ENCODE measurements around the gene DHX16. TPM values are rescaled to one million over a fixed set of nuclear protein-coding genes. Genes with fewer than 3 reads are reported as not detected.

DHX16 gene
- total RNA-seq, 1 donor from 2014 or later: 38.4 TPM

DNA sequence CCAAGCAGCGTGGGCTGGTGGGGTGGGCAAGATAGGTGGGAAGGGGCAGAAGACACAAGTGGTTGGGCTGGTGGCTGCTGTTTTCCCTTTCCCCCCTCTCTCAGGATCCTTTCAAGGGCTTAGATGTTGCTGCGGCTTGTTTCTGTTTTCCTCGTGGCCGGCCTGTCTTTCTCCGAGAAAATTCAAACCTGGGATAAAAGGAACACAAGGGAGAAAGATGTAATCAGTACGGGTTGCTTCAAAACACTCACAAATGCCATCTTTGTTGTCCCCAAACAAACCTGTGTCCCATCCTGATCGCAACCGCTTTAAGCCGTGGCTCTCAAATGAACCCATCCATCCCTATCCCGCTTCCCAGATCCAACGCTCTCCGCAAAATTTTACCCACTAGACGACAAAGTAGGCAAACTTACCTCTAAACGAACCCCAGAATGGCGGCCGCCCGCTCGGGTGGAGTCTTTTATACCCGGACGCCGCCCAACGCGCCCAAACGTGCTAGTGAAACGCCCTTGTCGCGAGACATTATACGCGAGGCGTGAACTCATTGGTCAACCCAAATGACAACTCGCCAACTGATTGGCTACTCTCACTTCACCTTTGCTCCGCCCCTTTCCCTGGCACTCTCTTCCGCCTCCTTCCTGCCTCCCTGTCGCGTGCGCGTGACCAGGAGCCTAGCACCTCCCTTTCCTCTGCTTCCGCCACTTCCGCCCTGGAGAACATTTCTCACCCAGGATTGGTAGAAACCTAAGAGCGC lies 55.8 kb downstream of the DHX16 start, which contains the start of gene PPP1R10:
Gene PPP1R10, minus strand, starts transcription at position 433 of the 754 bp plus-strand sequence. CDS start 7,299 bp downstream, outside the sequence.
- Histone ChIP-seq H3K36me3 (ENCODE audit: control insufficient read depth, insufficient read depth, low read length) (peaks cover 15% of the 10 kb centered on the region), H3K4me3 (ENCODE audit: low read depth, low read length) (peak within 1 kb of the TSS; percentile 73), H3K27me3 (ENCODE audit: control insufficient read depth, insufficient read depth, low read length) (no peaks in the 10 kb centered on the region)
- TF ChIP-seq, protein P1, sequence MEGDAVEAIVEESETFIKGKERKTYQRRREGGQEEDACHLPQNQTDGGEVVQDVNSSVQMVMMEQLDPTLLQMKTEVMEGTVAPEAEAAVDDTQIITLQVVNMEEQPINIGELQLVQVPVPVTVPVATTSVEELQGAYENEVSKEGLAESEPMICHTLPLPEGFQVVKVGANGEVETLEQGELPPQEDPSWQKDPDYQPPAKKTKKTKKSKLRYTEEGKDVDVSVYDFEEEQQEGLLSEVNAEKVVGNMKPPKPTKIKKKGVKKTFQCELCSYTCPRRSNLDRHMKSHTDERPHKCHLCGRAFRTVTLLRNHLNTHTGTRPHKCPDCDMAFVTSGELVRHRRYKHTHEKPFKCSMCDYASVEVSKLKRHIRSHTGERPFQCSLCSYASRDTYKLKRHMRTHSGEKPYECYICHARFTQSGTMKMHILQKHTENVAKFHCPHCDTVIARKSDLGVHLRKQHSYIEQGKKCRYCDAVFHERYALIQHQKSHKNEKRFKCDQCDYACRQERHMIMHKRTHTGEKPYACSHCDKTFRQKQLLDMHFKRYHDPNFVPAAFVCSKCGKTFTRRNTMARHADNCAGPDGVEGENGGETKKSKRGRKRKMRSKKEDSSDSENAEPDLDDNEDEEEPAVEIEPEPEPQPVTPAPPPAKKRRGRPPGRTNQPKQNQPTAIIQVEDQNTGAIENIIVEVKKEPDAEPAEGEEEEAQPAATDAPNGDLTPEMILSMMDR (IDR thresholded peaks at IDR 0.05; ENCODE audit: insufficient read depth, low read length, severe bottlenecking): no peak
- DNase-seq (ENCODE audit: low read depth) (peak; percentile 99), FAIRE-seq (peak; percentile 76)

DNA sequence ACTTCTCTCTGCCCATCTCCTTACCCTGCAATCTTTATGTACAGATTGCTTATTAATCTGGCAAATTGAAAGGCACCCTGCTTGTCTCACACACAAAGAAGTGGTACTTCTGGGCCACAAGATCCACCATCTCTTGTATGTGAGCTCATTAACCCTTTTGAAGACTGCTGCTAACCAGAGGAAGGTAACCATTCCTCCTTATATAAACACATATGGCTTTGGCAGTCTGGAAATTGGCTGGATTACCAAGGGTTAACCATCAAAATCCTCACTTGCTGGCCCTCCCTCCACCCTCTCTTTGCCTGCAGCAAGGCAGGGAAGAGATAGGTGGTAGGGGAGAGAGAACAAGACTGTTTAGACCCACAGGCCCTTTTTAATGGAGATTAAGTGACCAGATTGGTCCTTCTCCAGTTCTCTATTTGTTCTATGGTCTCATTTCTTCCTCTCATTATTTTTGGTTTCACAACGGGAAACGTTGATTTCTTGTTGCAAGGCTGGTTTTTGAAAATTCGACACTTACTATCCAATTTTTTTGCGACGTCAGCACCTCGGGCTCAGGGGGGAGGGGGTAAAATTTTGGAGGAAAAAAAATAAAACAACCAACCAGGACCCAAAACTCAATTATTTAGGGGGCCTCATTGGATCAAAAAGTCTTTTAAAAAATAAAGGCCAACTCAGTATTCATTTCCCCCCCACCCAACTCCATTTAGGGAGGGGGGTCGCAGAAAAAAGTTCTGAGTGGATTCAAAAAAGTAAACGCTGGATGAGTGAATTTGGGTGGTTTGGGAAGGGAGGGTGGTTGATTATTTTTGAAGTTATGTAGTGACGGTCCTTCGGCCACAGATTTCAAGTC lies 56.6 kb downstream of the DHX16 start:
- no peaks in the 10 kb centered on the region for H3K27me3 ChIP-seq (ENCODE audit: control insufficient read depth, insufficient read depth, low read length)
- FAIRE-seq: no peak
- H3K4me3 ChIP-seq (ENCODE audit: low read depth, low read length): peak overlapping the region; percentile 64
- no peak for DNase-seq (ENCODE audit: low read depth)
- H3K36me3 ChIP-seq (ENCODE audit: control insufficient read depth, insufficient read depth, low read length): peaks cover 15% of the 10 kb centered on the region
- TF ChIP-seq, protein P1 (IDR thresholded peaks at IDR 0.05; ENCODE audit: insufficient read depth, low read length, severe bottlenecking): no peak

DNA sequence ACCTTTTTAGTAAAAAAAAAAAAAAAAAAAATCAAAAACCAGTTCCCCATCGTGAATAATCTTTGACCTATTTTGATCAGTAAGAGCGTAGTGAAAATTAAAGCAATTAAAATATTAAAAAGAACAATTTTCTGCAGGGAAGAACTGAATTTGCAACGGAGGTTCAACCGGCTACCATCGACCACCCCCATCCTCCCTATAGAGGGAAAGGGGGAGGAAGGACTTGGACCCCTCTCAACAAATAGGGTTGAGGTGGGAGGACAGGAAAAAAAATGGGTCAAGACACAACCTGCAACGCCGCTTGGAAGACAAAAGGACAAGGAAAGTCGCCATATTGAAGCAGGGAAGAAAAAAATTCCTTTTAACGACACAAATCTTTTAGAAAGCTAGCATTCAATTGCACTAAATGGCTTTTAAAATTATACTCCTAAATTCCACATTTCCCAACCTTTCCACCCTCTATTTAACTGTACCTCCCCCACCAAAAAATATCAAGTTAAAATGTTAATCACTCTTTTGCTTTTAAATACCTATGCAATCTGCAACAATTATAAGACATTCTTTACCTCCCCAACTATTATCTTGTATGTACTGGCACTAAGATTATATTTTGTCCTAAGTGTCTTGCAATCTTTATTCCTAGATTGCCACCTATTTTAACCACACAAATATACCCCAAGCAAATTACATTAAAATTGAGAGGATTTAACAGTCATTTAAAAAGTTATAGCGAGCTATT lies 57.4 kb downstream of the DHX16 start:
- Histone ChIP-seq H3K27me3 (ENCODE audit: control insufficient read depth, insufficient read depth, low read length) (no peaks in the 10 kb centered on the region), H3K36me3 (ENCODE audit: control insufficient read depth, insufficient read depth, low read length) (peaks cover 14% of the 10 kb centered on the region), H3K4me3 (ENCODE audit: low read depth, low read length) (peak overlapping the region; percentile 64)
- no peak for FAIRE-seq
- TF ChIP-seq, protein P1 (IDR thresholded peaks at IDR 0.05; ENCODE audit: insufficient read depth, low read length, severe bottlenecking): no peak
- peak; percentile 67 for DNase-seq (ENCODE audit: low read depth)

DNA sequence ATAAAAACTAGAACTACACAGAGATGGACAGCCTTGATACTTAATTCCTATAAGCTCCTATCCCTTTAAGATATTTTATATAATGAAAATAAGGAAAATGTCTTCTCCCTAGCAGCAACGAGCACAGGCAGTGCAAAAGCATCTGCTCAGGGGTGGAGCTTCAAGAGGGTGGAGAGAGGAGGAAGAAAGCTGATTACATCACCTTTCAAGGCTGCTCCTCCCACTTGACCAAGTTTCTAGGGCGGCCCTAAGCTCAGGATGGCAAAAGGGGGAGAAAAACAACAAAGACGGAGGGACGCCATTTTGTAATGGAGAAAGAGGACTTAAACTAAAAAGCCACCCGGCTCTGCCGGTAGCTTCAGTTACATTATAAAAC lies 58.0 kb downstream of the DHX16 start:
- Histone ChIP-seq H3K4me3 (ENCODE audit: low read depth, low read length) (peak overlapping the region; percentile 64), H3K27me3 (ENCODE audit: control insufficient read depth, insufficient read depth, low read length) (no peaks in the 10 kb centered on the region), H3K36me3 (ENCODE audit: control insufficient read depth, insufficient read depth, low read length) (peaks cover 15% of the 10 kb centered on the region)
- DNase-seq (ENCODE audit: low read depth) (peak; percentile 96), FAIRE-seq (no peak)
- TF ChIP-seq, protein P1 (IDR thresholded peaks at IDR 0.05; ENCODE audit: insufficient read depth, low read length, severe bottlenecking): no peak

DNA sequence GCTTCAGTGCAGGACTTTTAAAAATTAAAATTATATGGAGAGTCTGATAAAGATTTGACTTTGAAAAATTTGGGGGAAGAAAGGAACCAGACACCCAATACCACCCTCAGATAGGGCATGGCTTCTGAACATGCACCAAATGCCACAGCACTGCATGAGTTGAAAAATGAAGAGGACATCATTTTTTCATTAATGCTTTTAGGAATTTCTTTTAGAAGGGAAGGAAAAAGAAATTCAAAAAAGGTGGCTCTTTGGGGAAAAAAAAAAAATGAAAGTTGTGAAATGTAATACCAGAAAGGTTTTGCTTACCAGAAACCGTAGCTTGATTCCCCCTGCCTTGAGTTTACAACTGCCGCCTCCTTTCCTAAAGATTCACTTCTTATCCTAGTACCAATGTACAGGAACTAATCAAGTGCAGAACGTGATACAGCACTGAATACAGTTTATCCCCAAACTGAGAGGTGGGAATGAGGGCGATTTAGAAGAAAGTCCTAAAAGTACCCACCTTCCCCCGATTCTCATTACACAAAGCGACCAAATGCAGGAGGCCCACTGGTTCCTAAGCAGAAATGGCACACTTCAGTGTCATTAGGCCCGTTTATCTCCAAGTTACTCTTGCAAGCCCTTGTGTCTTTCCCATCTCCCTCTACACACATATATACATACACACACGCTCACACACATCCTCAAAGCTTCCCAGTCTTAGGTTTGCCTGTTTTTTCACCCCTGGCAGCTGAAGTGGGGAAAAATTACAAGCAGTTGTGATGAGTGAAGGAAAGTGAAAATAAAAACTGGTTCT lies 58.6 kb downstream of the DHX16 start:
- Histone ChIP-seq H3K36me3 (ENCODE audit: control insufficient read depth, insufficient read depth, low read length) (peaks cover 11% of the 10 kb centered on the region), H3K4me3 (ENCODE audit: low read depth, low read length) (peak overlapping the region; percentile 0), H3K27me3 (ENCODE audit: control insufficient read depth, insufficient read depth, low read length) (no peaks in the 10 kb centered on the region)
- FAIRE-seq: no peak
- TF ChIP-seq, protein P1 (IDR thresholded peaks at IDR 0.05; ENCODE audit: insufficient read depth, low read length, severe bottlenecking): no peak
- no peak for DNase-seq (ENCODE audit: low read depth)
